ENCODE results near the gene KRTAP12-1. TPM values are rescaled to one million over a fixed set of nuclear protein-coding genes. Genes with fewer than 3 reads are reported as not detected.

Gene KRTAP12-1
- total and polyA plus RNA-seq, 2 of the 8 experiments (the other 6 are each of a cell fraction or from before 2014, with no cell fraction given) = 0.50 to 0.73 TPM

GRCh38 chr21:44699502-44700001 lies 17.6 kb upstream of the KRTAP12-1 start:
- Histone ChIP-seq H3K79me2 (ENCODE audit: control insufficient read depth in 1 of 2, insufficient read depth in 2 of 2, low read length in 2 of 2) (no peaks in the 10 kb centered on the region), H3K4ac (replicated peaks; ENCODE audit: insufficient read length, low read depth, low read length) (no peak overlapping the region), H2BK15ac (ENCODE audit: low read length) (0 out of 2 replicates have a peak overlapping the region, but pooled peaks have one; percentile 61), H3K36me3 (ENCODE audit: control insufficient read depth in 2 of 4, insufficient read depth in 4 of 4, low read length in 3 of 4) (no peaks in the 10 kb centered on the region), H2BK20ac (ENCODE audit: low read length) (peak overlapping the region; percentile 80; the same call in 1 of the 2 replicates), H2AFZ (ENCODE audit: low read length) (no peak overlapping the region), H3K18ac (ENCODE audit: extremely low read depth, low read length) (peak overlapping the region; percentile 60; the same call in 1 of the 2 replicates), H3K27me3 (replicated peaks in 1 of 4; ENCODE audit: control insufficient read depth in 3 of 4, extremely low read depth in 1 of 4, insufficient read depth in 3 of 4, low read length in 3 of 4) (peaks cover 0 to 2% (median 0%) of the 10 kb centered on the region in 4 experiments; a peak in 3 of 7 replicates), H4K8ac (ENCODE audit: extremely low read depth, insufficient read depth, low read length) (0 out of 2 replicates have a peak overlapping the region, but pooled peaks have one; percentile 66), H2BK12ac (ENCODE audit: low read depth, low read length) (peak overlapping the region; percentile 84; the same call in 1 of the 2 replicates), H3K9ac (replicated peaks in 1 of 4; ENCODE audit: extremely low read depth in 1 of 4, low read depth in 3 of 4, low read length in 3 of 4) (no peak overlapping the region), H3K4me2 (ENCODE audit: insufficient read depth in 1 of 2, low read depth in 2 of 2, low read length in 2 of 2) (no peak overlapping the region), H3K4me1 (replicated peaks in 1 of 4; ENCODE audit: control insufficient read depth in 3 of 4, insufficient read depth in 4 of 4, low read length in 3 of 4) (peaks cover 3 to 60% (median 42%) of the 10 kb centered on the region in 4 experiments), H3K23ac (ENCODE audit: insufficient read length) (no peak overlapping the region), H4K20me1 (replicated peaks in 1 of 2; ENCODE audit: control insufficient read depth in 1 of 2, insufficient read depth in 2 of 2, low read length in 2 of 2) (peaks cover 0 to 2% of the 10 kb centered on the region in 2 experiments), H4K91ac (replicated peaks; ENCODE audit: insufficient read length, low read length) (peak overlapping the region; percentile 81), H2AK5ac (ENCODE audit: low read depth, low read length) (no peak overlapping the region), H3K4me3 (ENCODE audit: extremely low read depth in 1 of 4, insufficient read depth in 2 of 4, low read depth in 3 of 4, low read length in 4 of 4) (no peak overlapping the region), H4K5ac (ENCODE audit: insufficient read length, low read depth, low read length) (peak overlapping the region; percentile 35), H3K9me3 (ENCODE audit: insufficient read depth in 2 of 2, low read depth in 1 of 2, low read length in 1 of 2) (no peaks in the 10 kb centered on the region), H3K27ac (ENCODE audit: low read depth, low read length) (no peak overlapping the region), H3K79me1 (ENCODE audit: low read depth, low read length) (peaks cover 3% of the 10 kb centered on the region; the same call in 1 of the 2 replicates), H3K56ac (replicated peaks; ENCODE audit: insufficient read length, low read depth, low read length) (no peak overlapping the region), H3K23me2 (ENCODE audit: low read depth, low read length) (peaks cover under 1% of the 10 kb centered on the region; the same call in 1 of the 2 replicates), H3K14ac (ENCODE audit: insufficient read length) (no peak overlapping the region), H2BK5ac (ENCODE audit: low read depth, low read length) (no peak overlapping the region; the same call in 1 of the 2 replicates), H2BK120ac (replicated peaks; ENCODE audit: low read depth, low read length) (no peak overlapping the region)
- POLR2A ChIA-PET (ENCODE audit: partially characterized antibody) = interaction anchor here (0.9 to 1.2 kb wide), 3 partner anchors 9 to 94 kb away, joined by 3 to 4 read pairs (median 3); no protein-coding TSS in a partner anchor
- DNase-seq (ENCODE audit: low read depth in 1 of 2, low spot score in 2 of 2) = no peak
- WGBS, 2 experiments (ENCODE audit: extremely low coverage in 1 of 2, insufficient coverage in 1 of 2, insufficient read length in 1 of 2, insufficient replicate concordance in 2 of 2, low coverage in 1 of 2, low lambda C conversion rate in 2 of 2, missing lambda C conversion rate in 1 of 2) = 75% methylated on average over 16 of the region's 17 CpGs; no CpG with 5 or more reads in 1 of the 2 experiments
- CTCF ChIA-PET (ENCODE audit: partially characterized antibody) = interaction anchor here (0.6 to 3.5 kb wide), 8 partner anchors 9 to 250 kb away, joined by 3 to 15 read pairs (median 3); partner anchors contain the start of gene KRTAP10-6
- FAIRE-seq = no peak
- TF ChIP-seq TAF1 (IDR thresholded peaks at IDR 0.05; ENCODE audit: low read depth, low read length) (no peak), ZNF274 (IDR thresholded peaks at IDR 0.05; ENCODE audit: borderline replicate concordance, extremely low read depth, low read length) (no peak), E2F6 (IDR thresholded peaks at IDR 0.05) (no peak)

All from H1 (cell line).